Erythroblast (primary cell): ENCODE results near the gene ZMIZ1.

Experiments used
- GATA1 ChIP-seq: IDR thresholded peaks from 2 replicates; pipeline ENCODE4 v1.6.1; 2011; ENCODE audit warnings: low read depth, mild to moderate bottlenecking, control low read depth, low read length, moderate library complexity
- POLR2A ChIP-seq: IDR thresholded peaks from 2 replicates; pipeline ENCODE4 v1.6.1; 2011; ENCODE audit warnings: mild to moderate bottlenecking, low read length

DNA sequence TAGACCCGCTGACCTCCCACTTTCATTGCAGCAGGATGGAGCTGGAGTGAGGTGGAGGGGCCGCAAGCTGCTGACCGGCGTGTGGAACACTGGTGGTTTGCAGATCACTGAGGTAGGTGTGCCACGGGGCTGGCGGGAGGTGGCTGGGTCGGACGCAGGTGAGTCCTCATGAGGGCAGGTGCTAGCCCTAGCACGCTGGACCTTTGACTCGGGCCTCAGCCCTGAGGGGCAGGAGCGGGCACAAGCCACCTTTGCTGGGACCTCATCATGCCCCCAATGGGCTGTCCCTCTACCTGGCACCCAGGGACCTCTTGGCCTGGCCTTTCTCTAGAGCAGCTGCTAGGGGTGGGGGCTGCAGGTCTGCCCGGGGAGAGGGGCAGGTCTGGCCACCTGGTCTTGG lies 93.3 kb downstream of the ZMIZ1 start:
- no peak for TF ChIP-seq POLR2A
- TF ChIP-seq GATA1: no peak
